GM15510 (cell line): ENCODE measurements around the gene USP22.

Source experiments
- POLR2A ChIP-seq: IDR thresholded peaks from 3 replicates; pipeline ENCODE4 v1.6.1; 2011; ENCODE audit warnings: borderline replicate concordance; ENCODE audit not compliant: insufficient read length; ENCODE audit errors: extremely low read depth

Gene USP22

GRCh38 chr17:21001111-21001812 is 41.5 kb downstream of the USP22 start:
- no peak for TF ChIP-seq POLR2A

GRCh38 chr17:20999841-21000532 is 42.8 kb downstream of the USP22 start:
- TF ChIP-seq POLR2A: no peak

GRCh38 chr17:20999044-20999573 is 43.7 kb downstream of the USP22 start:
- TF ChIP-seq POLR2A: no peak

GRCh38 chr17:20998571-20999043 is 44.2 kb downstream of the USP22 start:
- TF ChIP-seq POLR2A: no peak

- TF ChIP-seq POLR2A: no peak
Measured at GRCh38 chr17:20997711-20998570, 44.9 kb downstream of the USP22 start.

GRCh38 chr17:20996724-20997615 is 45.8 kb downstream of the USP22 start:
- TF ChIP-seq POLR2A: no peak

- TF ChIP-seq POLR2A: no peak
Measured at GRCh38 chr17:20995873-20996723, 46.7 kb downstream of the USP22 start.

GRCh38 chr17:20995164-20995872 is 47.5 kb downstream of the USP22 start:
- TF ChIP-seq POLR2A: no peak

- TF ChIP-seq POLR2A: no peak
Measured at GRCh38 chr17:20994779-20995149, 48.0 kb downstream of the USP22 start.

GRCh38 chr17:20993863-20994778 is 48.7 kb downstream of the USP22 start:
- no peak for TF ChIP-seq POLR2A

- TF ChIP-seq POLR2A: no peak
Measured at GRCh38 chr17:20992987-20993862, 49.6 kb downstream of the USP22 start.
